ENCODE results near the gene GFRAL. TPM values are rescaled to one million over a fixed set of nuclear protein-coding genes. Genes with fewer than 3 reads are reported as not detected.

Gene GFRAL
- total and polyA plus RNA-seq, 2 of the 4 experiments (the other 2 are of a cell fraction), result not detected

- Histone ChIP-seq H2BK5ac (ENCODE audit: low read depth, low read length, poor library complexity, severe bottlenecking) (no peak overlapping the region), H3K56ac (ENCODE audit: extremely low read depth, insufficient read depth, low read length) (no peak overlapping the region), H4K8ac (ENCODE audit: low read depth in 2 of 2, low read length in 2 of 2) (no peak overlapping the region), H4K5ac (ENCODE audit: low read depth, low read length) (no peak overlapping the region), H3K27ac (ENCODE audit: insufficient read depth, low read length) (no peak overlapping the region), H2BK20ac (ENCODE audit: low read depth, low read length) (no peak overlapping the region), H3K4me3 (ENCODE audit: insufficient read depth, low read depth, low read length) (no peak overlapping the region), H3K18ac (ENCODE audit: low read depth, low read length) (no peak overlapping the region), H4K20me1 (ENCODE audit: insufficient read depth, low read length) (no peaks in the 10 kb centered on the region), H2AK9ac (replicated peaks; ENCODE audit: low read depth, low read length, poor library complexity) (no peak overlapping the region), H2AFZ (replicated peaks; ENCODE audit: low read length, poor library complexity) (no peak overlapping the region), H3K4me1 (ENCODE audit: control insufficient read depth, insufficient read depth, low read length) (no peaks in the 10 kb centered on the region), H3K36me3 (ENCODE audit: control insufficient read depth, insufficient read depth, low read length) (no peaks in the 10 kb centered on the region), H3K14ac (replicated peaks; ENCODE audit: low read depth, low read length) (no peak overlapping the region), H3K4ac (ENCODE audit: low read depth, low read length) (no peak overlapping the region), H3K4me2 (ENCODE audit: low read depth, low read length) (no peak overlapping the region), H2BK120ac (ENCODE audit: low read depth, low read length) (no peak overlapping the region), H3K9me3 (ENCODE audit: control insufficient read depth, insufficient read depth, low read length) (no peaks in the 10 kb centered on the region), H2AK5ac (ENCODE audit: low read depth, low read length) (no peak overlapping the region), H3K9me1 (ENCODE audit: insufficient read depth, low read length) (no peaks in the 10 kb centered on the region), H4K91ac (ENCODE audit: insufficient read depth, low read depth, low read length) (no peak overlapping the region), H3K27me3 (ENCODE audit: control insufficient read depth, insufficient read depth, low read length) (no peaks in the 10 kb centered on the region; the same call in 1 of the 2 replicates), H3K9ac (ENCODE audit: low read depth, low read length) (no peak overlapping the region), H2BK15ac (ENCODE audit: low read depth, low read length) (no peak overlapping the region), H3K23ac (ENCODE audit: low read depth, low read length) (no peak overlapping the region), H3K79me1 (ENCODE audit: low read depth in 1 of 2, low read length in 2 of 2) (no peaks in the 10 kb centered on the region)
- CTCF ChIA-PET, result no interaction called here
- in situ Hi-C loops (cut with MboI; ENCODE audit: low sequenced_read_pairs) (no loop called here), dilution Hi-C loops (cut with HindIII; ENCODE audit: low sequenced_read_pairs, unreplicated experiment) (no loop called here), intact Hi-C loops (cut with micrococcal nuclease) (no loop called here)
- TF ChIP-seq ELK1 (IDR thresholded peaks at IDR 0.05; ENCODE audit: borderline replicate concordance, low read depth, low read length) (no peak), BHLHE40 (IDR thresholded peaks at IDR 0.05; ENCODE audit: low read depth, low read length) (no peak), CEBPB (IDR thresholded peaks at IDR 0.05; ENCODE audit: low read depth, low read length) (no peak), RFX5 (IDR thresholded peaks at IDR 0.05; ENCODE audit: low read depth, low read length) (no peak), SMC3 (IDR thresholded peaks at IDR 0.05; ENCODE audit: low read depth, low read length) (no peak), RCOR1 (IDR thresholded peaks at IDR 0.05; ENCODE audit: insufficient replicate concordance, low read length) (no peak), CHD1 (IDR thresholded peaks at IDR 0.05; ENCODE audit: low read depth, low read length) (no peak), MAZ (IDR thresholded peaks at IDR 0.05; ENCODE audit: borderline replicate concordance, low read depth, low read length) (no peak), FOS (IDR thresholded peaks at IDR 0.05; ENCODE audit: low read depth, low read length) (no peak), NFE2L2 (IDR thresholded peaks at IDR 0.05; ENCODE audit: low read depth, low read length) (no peak), POLR2A (IDR thresholded peaks at IDR 0.05; ENCODE audit: low read depth, low read length) (no peak), RAD21 (IDR thresholded peaks at IDR 0.05; ENCODE audit: low read length) (no peak), USF2 (IDR thresholded peaks at IDR 0.05; ENCODE audit: low read depth, low read length) (no peak), MAFK (IDR thresholded peaks at IDR 0.05; ENCODE audit: low read depth, low read length) (no peak)
- POLR2A ChIA-PET (ENCODE audit: unreplicated experiment), result no interaction called here
- ATAC-seq (ENCODE audit: low read depth), result no peak
- DNase-seq, result no peak
- BruUV-seq (replicated peaks), result no TSS peak
Observed at GRCh38 chr6:55410674-55411073, 83.4 kb downstream of the GFRAL start.
